Adrenal gland (tissue), 12 donors: Measurements from ENCODE around the gene FOCAD. TPM values are rescaled to one million over a fixed set of nuclear protein-coding genes. Genes with fewer than 3 reads are reported as not detected.
A peak's percentile ranks its signal among the peaks of the same experiment; 100 is the strongest.

Experiments
- DNase-seq, 7 donors: peaks; one replicate each; pipeline ENCODE4 v3.0.0-alpha.2; 2019 to 2020
- H3K27ac ChIP-seq, 5 donors: fragments of 200-600 bp; sonication (generic) in 4 of 5; 1 replicate in 3 of 5; 2 replicates in 2 of 5; pipeline versions ENCODE4 v1.5.1 to v1.8.0; 2016 to 2020; ENCODE audit warnings: mild to moderate bottlenecking in 1 of 5
- H3K27me3 ChIP-seq: fragments of 200-600 bp; 2 replicates; pipeline ENCODE4 v1.8.0; 2021
- H3K36me3 ChIP-seq, 2 donors: fragments of 200-600 bp; replicated peaks in 1 of 2; 1 replicate in 1 of 2; 2 replicates in 1 of 2; pipeline versions ENCODE4 v1.5.1 to v1.8.0; 2018 to 2022
- H3K4me1 ChIP-seq, 2 donors: fragments of 200-600 bp; replicated peaks in 1 of 2; 1 replicate in 1 of 2; 2 replicates in 1 of 2; pipeline versions ENCODE4 v1.5.1 to v1.8.0; 2018 to 2021
- H3K4me3 ChIP-seq, 4 donors: fragments of 200-600 bp; sonication (generic) in 3 of 4; one replicate each; pipeline ENCODE4 v1.5.1; 2016 to 2018
- H3K9me3 ChIP-seq, 3 donors: fragments of 200-600 bp; sonication (generic) in 1 of 3; replicated peaks in 1 of 3; 1 replicate in 2 of 3; 2 replicates in 1 of 3; pipeline versions ENCODE4 v1.5.1 to v1.8.0; 2016 to 2021
- CTCF ChIP-seq, 6 experiments: fragments of 450-650 bp in 4 of 6; fragments of 200-600 bp in 2 of 6; sonication (generic) in 1 of 6; IDR thresholded peaks; 1 replicate in 5 of 6; 2 replicates in 1 of 6; pipeline versions ENCODE4 v1.5.1 to v1.8.0; 2016 to 2021; ENCODE audit warnings: antibody characterized with exemption in 6 of 6, mild to moderate bottlenecking in 2 of 6, moderate library complexity in 1 of 6
- POLR2A ChIP-seq, 2 donors: fragments of 450-650 bp; IDR thresholded peaks; one replicate each; pipeline ENCODE4 v1.6.1; 2017; ENCODE audit warnings: antibody characterized with exemption in 2 of 2, mild to moderate bottlenecking in 2 of 2, moderate library complexity in 1 of 2
- WGBS, 4 donors: extraction: QIAGEN DNeasy Blood & Tissue Kit in 2 of 4; methylation state at CpG; one replicate each; pipeline versions ENCODE4 v1.1.5 to v1.1.7; 2013 to 2017; 5-methylcytosine and 5-hydroxymethylcytosine counted together
- intact Hi-C, 2 donors: fragments of 100-400 bp; cut with DNase I; formaldehyde crosslinking; loops; one replicate each; pipeline versions ENCODE4 v1.14.1 to v1.15.0; 2022 to 2023
- polyA plus RNA-seq, 3 donors: library from polyadenylated mRNA; stranded (reverse); fragments of 200-250 nt in 2 of 3; fragments of 350-450 nt in 1 of 3; fragmentation: Illumina TruSeq in 1 of 3; extraction: RNeasy Lipid Tissue Mini Kit (QIAGEN cat#74804) in 1 of 3; gene quantifications; one replicate each; pipeline ENCODE4 v1.2.3, GENCODE V29; 2013 to 2014
- total RNA-seq, 9 donors: library from RNA; depleted of rRNA in 4 of 9; stranded (reverse); fragments of >200 nt in 4 of 9; fragments of 120-200 nt in 1 of 9; fragmentation: NEBNext Ultra II Directional in 1 of 9; extraction: Animal tissue kit (Norgen Biotek cat#: 25700) in 1 of 9; gene quantifications; one replicate each; pipeline versions ENCODE4 v1.1.0 to v1.2.4, GENCODE V29; 2013 to 2023
- donor health status: healthy with polysubstance abuse.
- donor health status: Bipolar disorder and iron deficiency.
- donor health status: DM: yes; HTN: yes; CAD: no.
- donor health status: DM: no; HTN: no; CAD: no.
- donor health status: DM: no; HTN: no; CAD: no.
- donor health status: DM: yes; HTN: yes; CAD: no.

FOCAD gene
- total and polyA plus RNA-seq, 12 donors: 20.5 to 134 (median 59.7) TPM

- no peaks in the 10 kb centered on the region for H3K9me3 ChIP-seq
- TF ChIP-seq POLR2A (IDR thresholded peaks at IDR 0.05) (no peak), CTCF (IDR thresholded peaks at IDR 0.05) (no peak)
- H3K36me3 ChIP-seq: no peaks in the 10 kb centered on the region
- peak overlapping the region in 4 of 5 donors; percentile 16 to 87 (median 82) for H3K27ac ChIP-seq
- H3K4me1 ChIP-seq: peaks cover 23 to 39% of the 10 kb centered on the region in 2 donors
- intact Hi-C loops: no loop called here
- peak overlapping the region in 1 of 4 donors; percentile 5 for H3K4me3 ChIP-seq
- DNase-seq: peak in 2 of 7 donors; percentile 19 to 20
- no peaks in the 10 kb centered on the region for H3K27me3 ChIP-seq
- 16 to 32% (median 25%) methylated on average over 2 of the region's 2 CpGs for WGBS, 4 donors
Measured at GRCh38 chr9:20981486-20981885, 297.4 kb downstream of the FOCAD start.

GRCh38 chr9:20984506-20984905 is 300.4 kb downstream of the FOCAD start:
- H3K4me1 ChIP-seq: peaks cover 32 to 44% of the 10 kb centered on the region in 2 donors
- H3K27ac ChIP-seq: no peak overlapping the region
- WGBS, 4 donors: 73 to 80% (median 79%) methylated on average over 3 of the region's 3 CpGs
- H3K27me3 ChIP-seq: no peaks in the 10 kb centered on the region
- DNase-seq: no peak
- intact Hi-C loops: no loop called here
- H3K9me3 ChIP-seq: no peaks in the 10 kb centered on the region
- TF ChIP-seq CTCF (IDR thresholded peaks at IDR 0.05): no peak
- no peak for TF ChIP-seq POLR2A (IDR thresholded peaks at IDR 0.05)
- no peaks in the 10 kb centered on the region for H3K36me3 ChIP-seq
- H3K4me3 ChIP-seq: no peak overlapping the region

DNA sequence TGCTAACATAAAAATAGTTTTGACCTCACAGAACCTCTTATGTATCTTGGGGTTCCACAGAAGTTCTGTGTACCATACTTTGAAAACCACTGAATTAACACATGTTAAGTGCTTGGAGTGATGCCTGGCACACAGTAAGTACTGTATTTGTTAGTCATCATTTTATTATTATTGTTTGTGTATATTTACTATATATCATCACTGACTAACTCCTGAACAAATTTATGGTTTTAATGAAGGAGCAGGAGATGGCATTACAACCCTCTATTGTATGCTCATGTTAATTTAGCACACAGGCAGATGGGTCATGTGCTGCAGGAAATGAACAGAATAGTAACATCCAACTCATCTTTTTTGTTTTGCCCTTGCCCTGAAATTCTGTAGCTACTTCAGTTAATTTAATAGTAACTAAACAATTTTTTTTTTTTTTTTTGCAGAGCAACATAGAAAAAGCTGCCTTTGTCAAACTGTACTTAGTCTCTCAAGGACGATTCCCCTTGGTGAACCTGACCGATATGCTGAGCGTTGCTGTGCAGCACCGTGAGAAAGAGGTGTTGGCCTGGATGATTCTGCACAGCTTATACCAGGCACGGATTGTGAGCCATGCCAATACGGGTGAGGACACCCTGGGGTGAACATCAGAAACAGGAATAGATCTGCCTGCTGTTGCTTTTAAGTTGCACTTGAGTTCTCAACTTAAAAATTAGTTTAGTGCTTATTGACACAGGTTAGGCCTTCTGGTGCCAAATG is 302.0 kb downstream of the FOCAD start:
- DNase-seq: peak in 3 of 7 donors; percentile 27 to 44 (median 42)
- peaks cover 0 to 6% of the 10 kb centered on the region in 2 donors for H3K36me3 ChIP-seq
- H3K27me3 ChIP-seq: no peaks in the 10 kb centered on the region
- intact Hi-C loops: no loop called here
- TF ChIP-seq CTCF (IDR thresholded peaks at IDR 0.05): no peak
- TF ChIP-seq POLR2A (IDR thresholded peaks at IDR 0.05): no peak
- no peaks in the 10 kb centered on the region for H3K9me3 ChIP-seq
- H3K4me1 ChIP-seq: peaks cover 25 to 39% of the 10 kb centered on the region in 2 donors
- WGBS, 4 donors: 41 to 68% (median 50%) methylated on average over 6 of the region's 6 CpGs
- no peak overlapping the region for H3K27ac ChIP-seq
- no peak overlapping the region for H3K4me3 ChIP-seq

DNA sequence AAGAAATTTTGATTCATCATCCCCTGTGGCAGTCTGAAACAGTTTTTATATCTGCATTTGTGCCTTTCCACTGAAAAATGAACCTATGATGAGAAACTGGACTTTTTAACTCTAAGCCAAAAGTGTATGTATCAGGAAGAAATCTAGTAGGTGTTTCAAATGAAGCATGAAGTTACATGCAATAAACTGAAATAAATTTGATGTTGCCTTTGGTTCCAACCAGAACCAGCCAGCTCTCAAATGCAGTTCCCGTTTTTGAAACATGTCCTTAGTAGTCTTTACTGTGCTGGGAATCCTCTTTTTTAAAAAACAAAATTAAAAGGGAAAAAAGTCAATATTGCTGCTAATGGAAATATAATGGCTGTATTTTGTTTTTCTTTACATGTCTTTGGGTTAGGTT is 303.5 kb downstream of the FOCAD start:
- DNase-seq: no peak
- H3K27ac ChIP-seq: no peak overlapping the region
- peaks cover 16 to 27% of the 10 kb centered on the region in 2 donors for H3K4me1 ChIP-seq
- H3K27me3 ChIP-seq: no peaks in the 10 kb centered on the region
- peaks cover 0 to 6% of the 10 kb centered on the region in 2 donors for H3K36me3 ChIP-seq
- intact Hi-C loops: no loop called here
- H3K9me3 ChIP-seq: no peaks in the 10 kb centered on the region
- TF ChIP-seq CTCF (IDR thresholded peaks at IDR 0.05) (no peak), POLR2A (IDR thresholded peaks at IDR 0.05) (no peak)
- no peak overlapping the region for H3K4me3 ChIP-seq
- 68 to 93% (median 79%) methylated on average over 1 of the region's 1 CpG for WGBS, 4 donors
